NCI-H128 (cell line): ENCODE measurements around the gene AGO3.

ENCODE experiments used
- DNase-seq: peaks from one replicate; lab custom pipeline; 2025; ENCODE audit not compliant: unreplicated experiment; lab: John Stamatoyannopoulos, UW

Gene AGO3

GRCh38 chr1:36094621-36095061 lies 163.7 kb downstream of the AGO3 start:
- DNase-seq, result no peak

DNA sequence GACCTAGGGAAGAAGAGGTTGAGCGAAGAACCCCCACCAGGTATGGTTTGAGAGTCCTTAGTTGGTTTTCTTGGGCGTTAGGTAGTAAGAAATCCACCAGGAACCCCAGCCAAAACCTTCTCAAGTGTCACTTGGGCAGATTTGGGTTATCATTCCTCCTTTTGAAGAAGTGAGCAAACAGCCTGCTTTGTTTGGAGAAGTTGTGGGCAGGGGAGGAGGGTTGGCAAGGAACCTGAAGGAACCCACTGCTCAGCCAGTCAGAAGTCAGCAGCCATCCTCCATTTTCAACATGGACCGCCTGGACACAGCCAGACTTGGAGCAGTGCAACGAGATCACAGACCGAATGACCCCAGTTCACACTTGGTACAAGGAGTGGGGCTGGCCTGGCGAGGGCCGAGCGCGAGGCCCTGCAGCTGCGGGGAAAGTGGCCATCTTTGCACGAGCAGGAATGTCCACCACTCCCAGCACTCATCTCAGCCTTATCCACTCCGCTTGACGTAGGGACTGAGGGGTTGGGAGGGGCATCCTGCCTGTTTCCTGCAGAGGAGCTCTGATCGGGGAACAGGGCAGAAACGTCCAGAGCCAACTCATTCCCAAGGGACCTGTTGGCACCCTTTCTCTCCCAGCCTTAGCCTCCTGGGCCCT lies 165.0 kb downstream of the AGO3 start:
- no peak for DNase-seq

DNA sequence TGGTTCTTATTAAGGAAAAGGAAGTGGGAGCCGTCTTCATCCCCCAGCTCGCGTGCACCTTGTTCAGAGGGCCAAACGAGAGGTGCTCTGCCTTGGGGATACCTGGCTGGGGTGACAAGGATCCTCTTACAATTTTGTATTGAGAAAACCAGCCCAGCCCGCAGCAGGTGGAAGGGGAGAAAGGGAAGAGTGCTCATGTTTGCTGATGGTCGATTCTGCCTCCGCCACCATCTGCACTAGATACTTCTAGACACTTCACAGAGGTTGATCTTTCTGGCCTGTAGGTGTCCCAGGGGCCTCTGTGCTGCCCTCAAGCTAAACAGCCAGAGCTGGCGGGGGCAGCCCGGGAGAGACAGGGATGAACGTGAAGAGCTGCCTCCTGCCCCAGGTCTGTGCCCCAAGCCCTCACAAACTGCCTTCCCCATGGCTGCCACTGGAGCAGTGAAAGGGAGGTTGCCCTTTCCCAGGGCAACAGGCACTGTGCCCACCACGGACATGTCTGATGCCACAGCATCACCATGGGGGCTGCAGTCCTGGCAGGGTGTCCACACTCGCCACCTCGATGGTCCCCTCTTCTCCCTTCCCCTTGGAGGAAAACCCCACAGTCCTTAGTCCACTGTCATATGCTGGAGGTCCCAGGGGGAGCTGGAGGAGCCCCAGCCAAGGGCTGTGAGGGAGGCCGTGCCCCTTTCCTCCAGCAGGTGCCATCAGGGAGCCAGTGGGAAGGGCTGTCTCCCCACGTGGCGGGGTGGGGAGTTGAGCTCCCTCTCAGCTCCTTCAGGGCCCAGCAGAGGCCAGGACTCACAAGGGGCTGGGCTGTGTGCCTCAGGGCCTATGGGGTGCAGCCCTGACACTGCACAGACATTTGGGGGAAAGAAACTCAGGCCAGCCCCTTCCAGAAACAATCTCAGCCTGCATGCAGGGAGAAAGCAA lies 165.9 kb downstream of the AGO3 start:
- DNase-seq, result no peak

DNA sequence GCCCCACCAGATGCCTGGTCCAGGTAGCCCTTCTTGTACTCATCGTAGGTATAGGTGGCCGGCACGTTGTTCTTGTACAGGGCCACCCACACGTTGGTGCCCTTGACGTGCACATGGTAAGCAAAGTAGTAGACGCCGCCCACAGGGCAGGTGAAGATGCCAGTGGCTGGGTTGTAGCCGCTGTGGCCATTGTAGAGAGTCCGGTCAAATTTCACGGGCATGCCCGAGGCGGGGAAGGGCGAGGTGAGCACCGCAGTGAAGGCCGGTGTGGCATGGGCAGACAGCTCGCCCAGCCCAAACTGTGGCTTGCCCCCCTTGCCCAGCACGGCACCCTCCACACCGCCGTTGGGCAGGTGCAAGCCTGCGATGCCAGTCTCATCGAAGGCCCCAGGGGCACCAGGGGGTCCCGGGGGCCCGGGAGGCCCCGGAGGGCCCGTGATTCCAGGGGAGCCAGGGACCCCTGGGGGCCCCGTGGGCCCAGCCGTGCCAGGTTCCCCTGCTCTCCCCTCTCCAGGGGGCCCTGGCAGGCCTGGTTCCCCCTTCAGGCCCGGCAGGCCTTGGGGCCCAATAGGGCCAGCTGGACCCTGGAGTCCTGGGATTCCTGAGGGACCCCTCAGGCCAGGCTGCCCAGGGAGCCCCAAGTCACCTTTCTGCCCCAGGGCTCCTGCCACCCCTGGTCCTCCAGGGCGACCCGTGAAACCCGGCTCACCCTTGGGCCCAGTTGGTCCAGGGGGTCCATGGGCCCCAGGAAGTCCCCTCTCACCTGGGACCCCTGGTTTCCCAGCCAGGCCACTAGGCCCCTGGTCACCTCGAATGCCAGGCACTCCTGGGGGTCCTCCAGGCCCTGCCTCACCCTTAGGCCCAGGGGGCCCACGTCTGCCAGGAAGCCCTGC lies 167.0 kb downstream of the AGO3 start:
- DNase-seq, result no peak

GRCh38 chr1:36098650-36099365 lies 167.9 kb downstream of the AGO3 start:
- DNase-seq, result no peak

GRCh38 chr1:36099681-36100341 lies 168.9 kb downstream of the AGO3 start:
- DNase-seq, result peak; percentile 83

DNA sequence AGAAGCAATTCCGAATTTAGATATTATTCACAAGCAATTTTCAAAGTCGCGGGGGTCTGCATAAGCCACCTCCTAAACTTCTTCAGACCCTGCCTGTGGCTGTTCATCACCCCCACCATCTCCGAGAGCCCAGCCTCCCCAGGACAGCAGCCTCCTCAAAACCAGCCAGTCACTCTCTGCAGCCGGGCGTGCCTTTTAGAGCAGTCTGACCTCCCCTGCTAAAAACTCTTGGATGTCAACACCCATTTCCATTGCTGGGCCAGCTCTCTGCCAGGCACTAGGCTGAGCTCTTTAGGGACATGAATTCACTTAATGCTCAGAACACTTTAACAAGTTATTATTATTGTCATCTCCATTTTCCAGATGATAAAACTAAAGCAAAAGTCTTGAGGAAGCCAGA lies 169.5 kb downstream of the AGO3 start:
- DNase-seq, result no peak

DNA sequence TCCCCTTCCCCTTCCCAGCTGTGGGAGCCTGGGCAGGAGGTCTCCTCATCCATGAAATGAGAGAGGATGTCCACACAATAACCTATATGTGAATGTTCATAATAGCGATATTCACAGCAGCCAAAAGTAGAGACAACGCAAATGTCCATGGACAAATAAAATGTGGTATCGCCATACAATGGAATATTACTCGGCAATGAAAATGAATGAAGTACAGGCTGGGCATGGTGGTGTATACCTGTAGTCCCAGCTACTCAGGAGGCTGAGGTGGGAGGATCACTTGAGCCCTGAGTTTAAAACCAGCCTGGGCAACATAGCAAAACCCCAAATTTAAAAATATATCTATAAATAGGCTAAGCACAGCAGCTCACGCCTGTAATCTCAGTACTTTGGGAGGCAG lies 170.6 kb downstream of the AGO3 start:
- no peak for DNase-seq

- DNase-seq, result no peak
Observed at GRCh38 chr1:36106269-36106668, 175.4 kb downstream of the AGO3 start.

- no peak for DNase-seq
Observed at GRCh38 chr1:36107394-36107793, 176.5 kb downstream of the AGO3 start.

DNA sequence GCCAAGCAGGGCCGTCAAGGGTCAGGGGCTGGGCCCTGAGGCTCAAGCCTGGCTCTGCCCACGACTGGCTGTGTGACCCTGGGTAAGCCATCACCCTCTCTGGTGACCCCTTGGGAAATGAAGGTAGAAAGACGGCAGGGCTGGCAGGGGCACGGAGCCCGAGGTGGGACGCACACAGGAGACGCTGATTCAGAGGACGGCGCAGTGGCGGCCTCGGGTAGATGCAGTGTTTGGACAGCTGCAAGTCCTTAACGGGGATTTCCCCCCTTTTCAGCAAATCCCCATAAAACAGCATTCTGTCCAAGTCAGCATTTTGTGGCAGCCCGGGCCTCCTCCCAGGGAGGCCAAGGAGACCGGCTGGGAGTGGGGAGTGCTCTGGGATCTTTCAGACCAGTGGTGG lies 177.4 kb downstream of the AGO3 start:
- DNase-seq, result no peak

DNA sequence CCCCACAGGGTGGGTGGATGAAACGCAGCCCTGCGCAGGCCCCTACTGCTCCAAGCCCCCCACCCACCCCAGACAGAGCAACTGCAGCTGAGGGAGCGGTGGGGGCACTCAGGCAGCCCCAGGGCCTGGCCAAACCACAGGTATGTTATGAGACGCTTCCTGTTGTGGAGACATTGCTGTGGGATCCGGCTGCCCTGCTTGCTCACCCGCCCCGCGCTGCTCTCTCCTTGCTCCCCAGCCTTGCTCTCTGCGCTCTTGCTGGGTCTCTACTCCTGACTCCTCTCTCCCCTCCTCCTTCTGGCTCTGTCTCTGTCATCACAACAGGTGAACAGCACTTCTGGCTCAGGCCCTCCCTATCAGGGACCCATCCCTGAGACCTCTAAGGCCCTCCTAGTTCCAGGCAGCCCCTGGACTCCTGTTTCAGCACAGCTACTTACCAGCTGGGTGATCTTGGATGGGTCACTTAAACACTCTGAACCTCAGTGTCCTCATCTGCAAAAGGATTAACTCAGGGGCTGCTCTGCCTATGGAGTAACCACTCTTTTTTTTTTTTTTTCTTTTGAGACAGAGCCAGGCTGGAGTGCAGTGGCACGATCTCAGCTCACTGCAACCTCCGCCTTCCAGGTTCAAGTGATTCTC lies 178.3 kb downstream of the AGO3 start:
- DNase-seq, result no peak

DNA sequence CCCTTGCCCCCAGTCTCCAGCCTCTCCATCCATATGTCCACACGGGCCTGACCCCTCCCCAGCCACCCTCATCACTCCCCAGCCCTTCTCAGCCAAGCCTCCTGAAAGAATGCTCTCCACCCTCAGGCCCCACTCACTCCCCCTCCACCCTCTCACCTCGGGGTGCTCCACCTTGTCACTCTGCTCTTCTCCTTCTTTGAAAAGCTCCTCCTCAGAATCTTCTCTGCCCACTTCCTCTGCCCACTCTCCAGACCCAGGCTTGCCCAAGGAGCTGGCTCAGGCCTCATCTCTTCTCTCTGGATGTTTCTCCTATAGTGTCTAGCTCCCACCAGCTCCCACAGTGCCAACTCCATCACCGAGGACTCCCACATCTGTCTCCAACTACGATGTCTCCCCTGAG lies 180.2 kb downstream of the AGO3 start:
- DNase-seq, result no peak

- no peak for DNase-seq
Observed at GRCh38 chr1:36112823-36113222, 181.9 kb downstream of the AGO3 start.

DNA sequence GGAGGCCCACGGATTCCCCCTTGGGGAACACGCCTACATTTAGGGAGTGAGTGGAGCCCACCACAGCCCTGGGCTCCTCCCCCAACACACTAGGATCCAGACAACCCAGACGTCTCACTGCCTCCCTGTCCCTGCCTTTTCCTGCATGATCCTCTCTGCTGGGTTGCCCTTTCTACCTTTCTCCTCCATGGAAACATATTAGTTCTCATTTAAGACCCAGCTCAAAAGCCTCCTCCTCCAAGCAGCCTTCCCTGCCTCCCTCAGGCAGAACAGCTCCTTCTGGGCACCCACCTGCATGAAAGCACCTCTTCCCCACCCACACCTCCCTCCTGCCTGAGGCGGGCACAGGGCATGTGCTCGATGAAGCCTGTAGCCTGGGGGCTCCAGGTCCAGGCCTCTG lies 183.5 kb downstream of the AGO3 start:
- DNase-seq, result no peak

- DNase-seq, result no peak
Observed at GRCh38 chr1:36115200-36115669, 184.3 kb downstream of the AGO3 start.

- DNase-seq, result no peak
Observed at GRCh38 chr1:36115931-36116330, 185.0 kb downstream of the AGO3 start.

DNA sequence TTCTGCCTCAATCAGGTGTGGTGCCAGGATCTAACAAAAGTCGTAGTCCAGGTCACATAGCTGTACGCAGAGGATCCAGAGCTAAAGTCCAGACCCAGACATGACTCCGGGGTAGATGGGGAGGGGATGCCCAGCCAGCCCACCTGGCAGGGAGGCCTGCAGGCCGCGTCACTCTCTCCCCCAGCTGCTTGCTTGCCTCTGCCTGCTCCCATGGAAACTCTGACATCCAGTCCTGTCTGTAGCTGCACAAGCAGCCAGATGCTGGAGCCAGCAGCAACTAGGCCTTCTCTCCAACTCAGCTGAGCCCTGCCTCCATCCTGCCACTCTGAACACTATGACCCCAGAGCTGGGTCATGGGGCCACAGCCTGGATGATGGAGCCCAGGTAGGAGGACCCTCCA lies 186.0 kb downstream of the AGO3 start:
- no peak for DNase-seq

DNA sequence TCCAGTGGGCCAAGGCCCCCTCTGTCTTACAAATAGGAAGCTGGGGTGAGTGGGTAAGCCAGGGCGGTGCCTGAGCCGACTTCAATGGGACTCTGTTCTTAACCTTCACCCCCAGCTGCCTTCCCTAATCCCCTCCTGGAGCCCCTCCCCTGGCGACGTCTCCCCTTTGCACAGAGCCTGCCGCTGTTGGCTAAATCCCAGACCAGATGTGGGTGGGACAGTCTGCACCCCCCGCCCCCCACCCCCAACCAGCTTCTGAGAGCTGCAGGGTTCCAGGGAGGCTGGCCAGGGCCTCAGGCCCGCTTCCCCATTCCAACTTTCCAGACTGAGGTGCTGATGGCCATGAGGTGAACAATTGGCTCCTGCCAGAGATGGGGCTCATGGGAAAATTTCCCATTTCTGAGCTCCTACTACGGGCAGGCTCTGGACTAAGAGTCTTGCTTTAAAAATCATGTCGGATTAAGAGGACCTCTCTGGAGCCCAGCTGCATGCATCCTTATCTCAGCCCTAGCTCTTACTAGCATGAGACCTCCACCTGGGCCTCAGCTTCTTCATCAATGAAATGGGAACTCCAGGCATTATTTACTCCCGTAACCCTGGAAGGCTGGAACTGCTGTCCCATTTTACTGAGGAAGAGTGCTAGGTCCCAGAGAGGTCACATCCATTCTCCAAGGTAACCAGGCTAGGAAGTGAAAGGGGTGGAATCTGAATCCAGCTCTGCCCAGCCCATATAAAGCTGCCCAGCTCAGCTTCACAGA lies 187.7 kb downstream of the AGO3 start:
- no peak for DNase-seq
